Neural cell (in vitro differentiated cells): ENCODE results near the gene ELP5. TPM values are rescaled to one million over a fixed set of nuclear protein-coding genes. Genes with fewer than 3 reads are reported as not detected.
A peak's percentile ranks its signal among the peaks of the same experiment; 100 is the strongest.

Experiments
- H2AFZ ChIP-seq: fragments of 200-600, 300-800 bp; sonication (generic), shearing (Covaris generic); 2 replicates; pipeline ENCODE4 v1.6.0; 2014; ENCODE audit warnings: low read depth, mild to moderate bottlenecking, antibody characterized with exemption, low read length, moderate library complexity
- H3F3A ChIP-seq: fragments of 200-600 bp; shearing (Covaris generic); 2 replicates; pipeline ENCODE4 v1.6.1; 2016; ENCODE audit warnings: mild to moderate bottlenecking, moderate library complexity, mixed read lengths, antibody characterized with exemption, low read length; ENCODE audit not compliant: insufficient read depth, poor library complexity, severe bottlenecking
- H3K27ac ChIP-seq: fragments of 200-600, 300-800 bp; sonication (generic), shearing (Covaris generic); 2 replicates; pipeline ENCODE4 v1.5.1; 2014; ENCODE audit warnings: mild to moderate bottlenecking, low read length, moderate library complexity
- H3K27me3 ChIP-seq: fragments of 300-800, 200-600 bp; sonication (generic), shearing (Covaris generic); 2 replicates; pipeline ENCODE4 v1.6.0; 2014; ENCODE audit warnings: mild to moderate bottlenecking, low read depth, low read length, moderate library complexity; ENCODE audit not compliant: insufficient read depth
- H3K36me3 ChIP-seq: fragments of 300-800, 200-600 bp; sonication (generic), shearing (Covaris generic); 2 replicates; pipeline ENCODE4 v1.5.1; 2014; ENCODE audit warnings: mild to moderate bottlenecking, antibody characterized with exemption, low read length, moderate library complexity; ENCODE audit not compliant: insufficient read depth
- H3K4me2 ChIP-seq: fragments of 300-800, 200-600 bp; sonication (generic), shearing (Covaris generic); 2 replicates; pipeline ENCODE4 v1.6.0; 2014; ENCODE audit warnings: mild to moderate bottlenecking, low read length
- H3K4me3 ChIP-seq: fragments of 300-800, 200-600 bp; sonication (generic), shearing (Covaris generic); 2 replicates; pipeline ENCODE4 v1.5.1; 2014; ENCODE audit warnings: mild to moderate bottlenecking, low read length, moderate library complexity
- H3K79me2 ChIP-seq: fragments of 200-600 bp; shearing (Covaris generic); replicated peaks from 2 replicates; pipeline ENCODE4 v1.6.0; 2014; ENCODE audit warnings: mild to moderate bottlenecking, low read length, moderate library complexity; ENCODE audit not compliant: insufficient read depth
- H3K9ac ChIP-seq: fragments of 300-800, 200-600 bp; sonication (generic), shearing (Covaris generic); 2 replicates; pipeline ENCODE4 v1.6.1; 2016; ENCODE audit warnings: mild to moderate bottlenecking, low read length, mixed read lengths
- H3K9me2 ChIP-seq: fragments of 200-600 bp; shearing (Covaris generic); 2 replicates; pipeline ENCODE4 v1.6.1; 2016; ENCODE audit warnings: mild to moderate bottlenecking, low read length, mixed read lengths; ENCODE audit not compliant: insufficient read depth
- H3K9me3 ChIP-seq: fragments of 200-600, 300-800 bp; sonication (generic), shearing (Covaris generic); 2 replicates; pipeline ENCODE4 v1.6.1; 2016; ENCODE audit warnings: mild to moderate bottlenecking, mixed run types, low read length, moderate library complexity, mixed read lengths
- H4K20me1 ChIP-seq: fragments of 200-600 bp; shearing (Covaris generic); 2 replicates; pipeline ENCODE4 v1.6.1; 2016; ENCODE audit warnings: mild to moderate bottlenecking, mixed run types; ENCODE audit not compliant: insufficient read depth
- EP300 ChIP-seq: fragments of 450-650 bp; conservative IDR thresholded peaks from 2 replicates; pipeline ENCODE4 v1.6.1; 2014; ENCODE audit warnings: antibody characterized with exemption, mild to moderate bottlenecking, moderate library complexity; ENCODE audit not compliant: poor library complexity, severe bottlenecking
- EZH2 ChIP-seq: fragments of 200-600, 300-800 bp; shearing (Covaris generic), sonication (generic); IDR thresholded peaks from 2 replicates; pipeline ENCODE4 v1.6.1; 2014; ENCODE audit warnings: antibody characterized with exemption, low read length, borderline replicate concordance, mild to moderate bottlenecking; ENCODE audit not compliant: insufficient read depth, poor library complexity, severe bottlenecking
- MXI1 ChIP-seq: fragments of 450-650 bp; conservative IDR thresholded peaks from 2 replicates; pipeline ENCODE4 v1.6.1; 2014; ENCODE audit warnings: antibody characterized with exemption, mild to moderate bottlenecking; ENCODE audit not compliant: poor library complexity, severe bottlenecking
- POLR2AphosphoS5 ChIP-seq: IDR thresholded peaks from 2 replicates; pipeline ENCODE4 v1.6.1; 2012
- RAD21 ChIP-seq: fragments of 450-650 bp; conservative IDR thresholded peaks from 2 replicates; pipeline ENCODE4 v1.6.1; 2014; ENCODE audit warnings: antibody characterized with exemption, mild to moderate bottlenecking, moderate library complexity
- SMC3 ChIP-seq: fragments of 450-650 bp; conservative IDR thresholded peaks from 2 replicates; pipeline ENCODE4 v1.6.1; 2014; ENCODE audit warnings: antibody characterized with exemption, mild to moderate bottlenecking, moderate library complexity; ENCODE audit not compliant: poor library complexity
- TAF1 ChIP-seq: IDR thresholded peaks from 2 replicates; pipeline ENCODE4 v1.6.1; 2012; ENCODE audit warnings: low read depth
- polyA plus RNA-seq: library from polyadenylated mRNA; depleted of rRNA; stranded (reverse); fragments of >200 nt; gene quantifications from 2 replicates; pipeline ENCODE4 v1.2.3, GENCODE V29; 2014
- TF ChIP-seq, protein P1 (sequence below): IDR thresholded peaks from 2 replicates; pipeline ENCODE4 v1.6.1; 2012; ENCODE audit warnings: borderline replicate concordance
- TF ChIP-seq, protein P2 (sequence below): fragments of 450-650 bp; IDR thresholded peaks from 2 replicates; pipeline ENCODE4 v1.5.1; 2014; ENCODE audit warnings: antibody characterized with exemption, mild to moderate bottlenecking, moderate library complexity; ENCODE audit not compliant: poor library complexity, severe bottlenecking

ELP5 gene
- polyA plus RNA-seq, 1 donor from 2014 or later: 82.7 TPM

DNA sequence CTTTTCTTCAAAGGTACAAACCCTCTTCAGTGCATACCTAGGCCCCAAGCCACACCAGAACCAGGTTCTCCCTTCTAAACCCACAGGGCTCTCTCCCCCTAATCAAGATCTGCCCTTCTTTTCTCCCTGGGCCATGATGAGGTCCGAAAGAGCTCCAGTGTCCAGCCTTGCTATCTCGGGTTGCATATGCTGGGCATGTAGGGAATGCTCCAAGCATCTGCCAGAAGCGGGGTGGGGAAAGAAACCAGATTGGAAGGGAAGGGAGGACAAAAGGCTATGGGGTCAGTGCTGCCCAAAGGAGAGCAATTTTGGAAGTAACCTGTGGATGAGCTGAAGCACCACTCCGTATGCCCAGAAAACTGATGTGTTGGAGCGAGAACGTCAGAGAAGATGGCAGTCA lies 2.8 kb upstream of the ELP5 start:
- Histone ChIP-seq H3K79me2 (peaks cover 55% of the 10 kb centered on the region), H3K36me3 (no peaks in the 10 kb centered on the region), H2AFZ (no peak overlapping the region), H3K27ac (no peak overlapping the region), H3K9ac (no peak overlapping the region), H4K20me1 (no peaks in the 10 kb centered on the region), H3K27me3 (no peaks in the 10 kb centered on the region), H3K4me2 (peak overlapping the region; percentile 51), H3K9me2 (no peaks in the 10 kb centered on the region), H3K9me3 (no peaks in the 10 kb centered on the region), H3F3A (no peaks in the 10 kb centered on the region), H3K4me3 (peak overlapping the region; percentile 70)
- no peak for TF ChIP-seq TAF1
- no peak for TF ChIP-seq MXI1
- TF ChIP-seq, protein P1, sequence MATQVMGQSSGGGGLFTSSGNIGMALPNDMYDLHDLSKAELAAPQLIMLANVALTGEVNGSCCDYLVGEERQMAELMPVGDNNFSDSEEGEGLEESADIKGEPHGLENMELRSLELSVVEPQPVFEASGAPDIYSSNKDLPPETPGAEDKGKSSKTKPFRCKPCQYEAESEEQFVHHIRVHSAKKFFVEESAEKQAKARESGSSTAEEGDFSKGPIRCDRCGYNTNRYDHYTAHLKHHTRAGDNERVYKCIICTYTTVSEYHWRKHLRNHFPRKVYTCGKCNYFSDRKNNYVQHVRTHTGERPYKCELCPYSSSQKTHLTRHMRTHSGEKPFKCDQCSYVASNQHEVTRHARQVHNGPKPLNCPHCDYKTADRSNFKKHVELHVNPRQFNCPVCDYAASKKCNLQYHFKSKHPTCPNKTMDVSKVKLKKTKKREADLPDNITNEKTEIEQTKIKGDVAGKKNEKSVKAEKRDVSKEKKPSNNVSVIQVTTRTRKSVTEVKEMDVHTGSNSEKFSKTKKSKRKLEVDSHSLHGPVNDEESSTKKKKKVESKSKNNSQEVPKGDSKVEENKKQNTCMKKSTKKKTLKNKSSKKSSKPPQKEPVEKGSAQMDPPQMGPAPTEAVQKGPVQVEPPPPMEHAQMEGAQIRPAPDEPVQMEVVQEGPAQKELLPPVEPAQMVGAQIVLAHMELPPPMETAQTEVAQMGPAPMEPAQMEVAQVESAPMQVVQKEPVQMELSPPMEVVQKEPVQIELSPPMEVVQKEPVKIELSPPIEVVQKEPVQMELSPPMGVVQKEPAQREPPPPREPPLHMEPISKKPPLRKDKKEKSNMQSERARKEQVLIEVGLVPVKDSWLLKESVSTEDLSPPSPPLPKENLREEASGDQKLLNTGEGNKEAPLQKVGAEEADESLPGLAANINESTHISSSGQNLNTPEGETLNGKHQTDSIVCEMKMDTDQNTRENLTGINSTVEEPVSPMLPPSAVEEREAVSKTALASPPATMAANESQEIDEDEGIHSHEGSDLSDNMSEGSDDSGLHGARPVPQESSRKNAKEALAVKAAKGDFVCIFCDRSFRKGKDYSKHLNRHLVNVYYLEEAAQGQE: no peak
- TF ChIP-seq RAD21: no peak
- no peak for TF ChIP-seq EP300
- no peak for TF ChIP-seq EZH2
- no peak for TF ChIP-seq POLR2AphosphoS5
- TF ChIP-seq SMC3: no peak
- TF ChIP-seq, protein P2, sequence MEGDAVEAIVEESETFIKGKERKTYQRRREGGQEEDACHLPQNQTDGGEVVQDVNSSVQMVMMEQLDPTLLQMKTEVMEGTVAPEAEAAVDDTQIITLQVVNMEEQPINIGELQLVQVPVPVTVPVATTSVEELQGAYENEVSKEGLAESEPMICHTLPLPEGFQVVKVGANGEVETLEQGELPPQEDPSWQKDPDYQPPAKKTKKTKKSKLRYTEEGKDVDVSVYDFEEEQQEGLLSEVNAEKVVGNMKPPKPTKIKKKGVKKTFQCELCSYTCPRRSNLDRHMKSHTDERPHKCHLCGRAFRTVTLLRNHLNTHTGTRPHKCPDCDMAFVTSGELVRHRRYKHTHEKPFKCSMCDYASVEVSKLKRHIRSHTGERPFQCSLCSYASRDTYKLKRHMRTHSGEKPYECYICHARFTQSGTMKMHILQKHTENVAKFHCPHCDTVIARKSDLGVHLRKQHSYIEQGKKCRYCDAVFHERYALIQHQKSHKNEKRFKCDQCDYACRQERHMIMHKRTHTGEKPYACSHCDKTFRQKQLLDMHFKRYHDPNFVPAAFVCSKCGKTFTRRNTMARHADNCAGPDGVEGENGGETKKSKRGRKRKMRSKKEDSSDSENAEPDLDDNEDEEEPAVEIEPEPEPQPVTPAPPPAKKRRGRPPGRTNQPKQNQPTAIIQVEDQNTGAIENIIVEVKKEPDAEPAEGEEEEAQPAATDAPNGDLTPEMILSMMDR: no peak

GRCh38 chr17:7249830-7250229 lies 2.2 kb upstream of the ELP5 start:
- no peaks in the 10 kb centered on the region for H3K27me3 ChIP-seq
- H4K20me1 ChIP-seq: no peaks in the 10 kb centered on the region
- peaks cover 55% of the 10 kb centered on the region for H3K79me2 ChIP-seq
- TF ChIP-seq SMC3 (no peak), EP300 (no peak), TAF1 (no peak), EZH2 (no peak)
- TF ChIP-seq, protein P2: no peak
- TF ChIP-seq, protein P1: no peak
- no peaks in the 10 kb centered on the region for H3K36me3 ChIP-seq
- H3K27ac ChIP-seq: no peak overlapping the region
- no peaks in the 10 kb centered on the region for H3K9me2 ChIP-seq
- H3F3A ChIP-seq: no peaks in the 10 kb centered on the region
- H3K4me2 ChIP-seq: peak overlapping the region; percentile 80
- no peaks in the 10 kb centered on the region for H3K9me3 ChIP-seq
- H2AFZ ChIP-seq: no peak overlapping the region
- H3K9ac ChIP-seq: peak overlapping the region; percentile 88
- peak overlapping the region; percentile 70 for H3K4me3 ChIP-seq
